ENCODE results near the gene F8A1. TPM values are rescaled to one million over a fixed set of nuclear protein-coding genes. Genes with fewer than 3 reads are reported as not detected.
A peak's percentile ranks its signal among the peaks of the same experiment; 100 is the strongest.
"Not testable (repeated sequence)": the region's sequence is repeated elsewhere in the genome, so short reads cannot be mapped to it uniquely, and the experiment has no call there.

The F8A1 gene
- total RNA-seq, 6 experiments from 2014 or later = 13.1 to 24.7 (median 17.6) TPM

GRCh38 chrX:154873329-154873728, 12.8 kb upstream of the F8A1 start:
- Histone ChIP-seq H3K27ac (no peak overlapping the region), H3K9me3 (no peaks in the 10 kb centered on the region), H3K4me3 (no peak overlapping the region), H3K4me1 (no peaks in the 10 kb centered on the region), H3K27me3 (no peaks in the 10 kb centered on the region), H3K36me3 (no peaks in the 10 kb centered on the region)
- DNase-seq (no peak), ATAC-seq (no peak)
- 61% methylated on average over 2 of the region's 2 CpGs for WGBS (ENCODE audit: insufficient coverage, low coverage, low lambda C conversion rate, missing lambda C conversion rate)
- TF ChIP-seq CTCF (IDR thresholded peaks at IDR 0.05) = no peak
- no peak for TF ChIP-seq POLR2A (IDR thresholded peaks at IDR 0.05)
- intact Hi-C loops (cut with DNase I) = no loop called here

- DNase-seq; H3K9me3 ChIP-seq; intact Hi-C loops (cut with DNase I); H3K27me3 ChIP-seq; ATAC-seq; H3K36me3 ChIP-seq; H3K4me1 ChIP-seq; H3K4me3 ChIP-seq; H3K27ac ChIP-seq: not testable (repeated sequence)
- WGBS (ENCODE audit: insufficient coverage, low coverage, low lambda C conversion rate, missing lambda C conversion rate) = no CpG with 5 or more reads among the region's 8 CpGs
These were observed 2.1 kb upstream of the F8A1 start for GRCh38 chrX:154884069-154884468.

- H3K9me3 ChIP-seq; H3K36me3 ChIP-seq; ATAC-seq; intact Hi-C loops (cut with DNase I); H3K27ac ChIP-seq; H3K4me3 ChIP-seq; DNase-seq; H3K27me3 ChIP-seq; H3K4me1 ChIP-seq: not testable (repeated sequence)
- no CpG with 5 or more reads among the region's 33 CpGs for WGBS (ENCODE audit: insufficient coverage, low coverage, low lambda C conversion rate, missing lambda C conversion rate)
These were observed 1.1 kb upstream of the F8A1 start for GRCh38 chrX:154885057-154885456.

- intact Hi-C loops (cut with DNase I); H3K27ac ChIP-seq; H3K9me3 ChIP-seq; H3K4me3 ChIP-seq; H3K27me3 ChIP-seq; H3K4me1 ChIP-seq; H3K36me3 ChIP-seq; DNase-seq: not testable (repeated sequence)
- ATAC-seq = peak in 2 of 4 donors; percentile 4 to 24
- WGBS (ENCODE audit: insufficient coverage, low coverage, low lambda C conversion rate, missing lambda C conversion rate) = 63% methylated on average over 1 of the region's 14 CpGs
These were observed 606 bp upstream of the F8A1 start for GRCh38 chrX:154885549-154885948.

- H3K27ac ChIP-seq; H3K4me1 ChIP-seq; H3K9me3 ChIP-seq; intact Hi-C loops (cut with DNase I); H3K36me3 ChIP-seq; H3K27me3 ChIP-seq; DNase-seq; H3K4me3 ChIP-seq: not testable (repeated sequence)
- no CpG with 5 or more reads among the region's 62 CpGs for WGBS (ENCODE audit: insufficient coverage, low coverage, low lambda C conversion rate, missing lambda C conversion rate)
- peak; percentile 57 to 74 (median 68) for ATAC-seq
These were observed 650 bp downstream of the F8A1 start for GRCh38 chrX:154886789-154887221.

- DNase-seq = no peak
- WGBS (ENCODE audit: insufficient coverage, low coverage, low lambda C conversion rate, missing lambda C conversion rate) = 50% methylated on average over 1 of the region's 1 CpG
These were observed 5.0 kb downstream of the F8A1 start for GRCh38 chrX:154890990-154891639.

More at GRCh38 chrX:154890990-154891639, 5.0 kb downstream of the F8A1 start:
- ATAC-seq = no peak
- H3K27ac ChIP-seq = no peak overlapping the region
- intact Hi-C loops (cut with DNase I) = no loop called here
- no peaks in the 10 kb centered on the region for H3K4me1 ChIP-seq
- no peaks in the 10 kb centered on the region for H3K9me3 ChIP-seq
- no peaks in the 10 kb centered on the region for H3K36me3 ChIP-seq
- TF ChIP-seq POLR2A (IDR thresholded peaks at IDR 0.05) (no peak), CTCF (IDR thresholded peaks at IDR 0.05) (no peak)
- H3K4me3 ChIP-seq = no peak overlapping the region
- H3K27me3 ChIP-seq = no peaks in the 10 kb centered on the region

Measured in right lobe of liver (tissue), 6 donors.